ENCODE data around the gene SNPH. TPM values are rescaled to one million over a fixed set of nuclear protein-coding genes. Genes with fewer than 3 reads are reported as not detected.
A peak's percentile ranks its signal among the peaks of the same experiment; 100 is the strongest.

Gene SNPH
- total RNA-seq, 1 experiment from 2014 or later: 21.4 TPM

- H3K27me3 ChIP-seq (ENCODE audit: low read length): no peaks in the 10 kb centered on the region
- H3K27ac ChIP-seq (ENCODE audit: low read length): no peak overlapping the region
- BruUV-seq (replicated peaks): no TSS peak
- no peak overlapping the region for H3K9ac ChIP-seq (ENCODE audit: low read length)
- H3F3A ChIP-seq (ENCODE audit: low read length, unreplicated experiment): no peaks in the 10 kb centered on the region
- ATAC-seq (no peak), DNase-seq (no peak)
- H3K9me3 ChIP-seq (ENCODE audit: low read length): no peaks in the 10 kb centered on the region
- ChIA-PET CTCF (no interaction called here), POLR2A (ENCODE audit: unreplicated experiment) (no interaction called here)
- peaks cover 23% of the 10 kb centered on the region; the same call in 1 of the 2 replicates for H3K79me2 ChIP-seq (ENCODE audit: low read length)
- peaks cover 45% of the 10 kb centered on the region for H3K36me3 ChIP-seq (ENCODE audit: low read depth, low read length)
- no peaks in the 10 kb centered on the region for H4K20me1 ChIP-seq (ENCODE audit: low read length)
- H3K4me1 ChIP-seq (ENCODE audit: insufficient read depth, low read length): peaks cover 10% of the 10 kb centered on the region
- no peak overlapping the region for H3K4me3 ChIP-seq (ENCODE audit: low read length)
- no peak overlapping the region for H3K4me2 ChIP-seq (ENCODE audit: low read length)
- no peak overlapping the region for H2AFZ ChIP-seq (ENCODE audit: low read length)
- TF ChIP-seq CTCF (conservative IDR thresholded peaks at IDR 0.05; ENCODE audit: low read depth, low read length) (no peak), EZH2 (IDR thresholded peaks at IDR 0.05; ENCODE audit: low read length, unreplicated experiment) (no peak), EZH2phosphoT487 (IDR thresholded peaks at IDR 0.05; ENCODE audit: borderline replicate concordance, low read length) (no peak)
- intact Hi-C loops (cut with micrococcal nuclease): no loop called here
- no peaks in the 10 kb centered on the region for H3K9me2 ChIP-seq (replicated peaks; ENCODE audit: low read length)
Measured at GRCh38 chr20:1353956-1354355, 87.9 kb downstream of the SNPH start.

- no peak overlapping the region for H3K9ac ChIP-seq (ENCODE audit: low read length)
- H3F3A ChIP-seq (ENCODE audit: low read length, unreplicated experiment): no peaks in the 10 kb centered on the region
- peaks cover 19% of the 10 kb centered on the region; the same call in 1 of the 2 replicates for H3K79me2 ChIP-seq (ENCODE audit: low read length)
- H3K36me3 ChIP-seq (ENCODE audit: low read depth, low read length): peaks cover 53% of the 10 kb centered on the region
- no TSS peak for BruUV-seq (replicated peaks)
- no peaks in the 10 kb centered on the region for H3K9me2 ChIP-seq (replicated peaks; ENCODE audit: low read length)
- peak; percentile 64 for DNase-seq
- H3K4me2 ChIP-seq (ENCODE audit: low read length): no peak overlapping the region
- POLR2A ChIA-PET (ENCODE audit: unreplicated experiment): no interaction called here
- H3K9me3 ChIP-seq (ENCODE audit: low read length): no peaks in the 10 kb centered on the region
- H2AFZ ChIP-seq (ENCODE audit: low read length): no peak overlapping the region
- no peaks in the 10 kb centered on the region for H3K27me3 ChIP-seq (ENCODE audit: low read length)
- peak; percentile 74 for ATAC-seq
- 0 out of 2 replicates have a peak overlapping the region, but pooled peaks have one; percentile 6 for H3K27ac ChIP-seq (ENCODE audit: low read length)
- H3K4me1 ChIP-seq (ENCODE audit: insufficient read depth, low read length): peaks cover 10% of the 10 kb centered on the region
- CTCF ChIA-PET: no interaction called here
- no peak for TF ChIP-seq EZH2phosphoT487 (IDR thresholded peaks at IDR 0.05; ENCODE audit: borderline replicate concordance, low read length)
- no peak for TF ChIP-seq EZH2 (IDR thresholded peaks at IDR 0.05; ENCODE audit: low read length, unreplicated experiment)
- TF ChIP-seq CTCF (conservative IDR thresholded peaks at IDR 0.05; ENCODE audit: low read depth, low read length): no peak
- intact Hi-C loops (cut with micrococcal nuclease): no loop called here
- no peak overlapping the region for H3K4me3 ChIP-seq (ENCODE audit: low read length)
- H4K20me1 ChIP-seq (ENCODE audit: low read length): no peaks in the 10 kb centered on the region
Measured at GRCh38 chr20:1357921-1358671, 92.0 kb downstream of the SNPH start.

Other genes with a start within 250 kb of the SNPH start
- 60.8 and 82.1 TPM in 2 replicates for gene PSMF1, start 147.7 kb upstream of the SNPH start, total RNA-seq (2014; rRNA removed)
- 6.3 and 18.4 TPM in 2 replicates for gene TMEM74B, start 81.3 kb upstream of the SNPH start, total RNA-seq (2014; rRNA removed)
- not detected in 2 replicates for gene C20orf202, start 62.8 kb upstream of the SNPH start, total RNA-seq (2014; rRNA removed)
- 0.11 and 0.58 TPM in 2 replicates for gene RAD21L1, start 40.2 kb upstream of the SNPH start, total RNA-seq (2014; rRNA removed)
- gene SDCBP2, start 62.8 kb downstream of the SNPH start, total RNA-seq (2014; rRNA removed): 14.4 and 25.5 TPM in 2 replicates
- 178 and 198 TPM in 2 replicates for gene FKBP1A, start 126.8 kb downstream of the SNPH start, total RNA-seq (2014; rRNA removed)
- 170 and 217 TPM in 2 replicates for gene NSFL1C, start 200.6 kb downstream of the SNPH start, total RNA-seq (2014; rRNA removed)
- 0.52 and 2.1 TPM in 2 replicates for gene SIRPB2, start 225.1 kb downstream of the SNPH start, total RNA-seq (2014; rRNA removed)